Right atrium auricular region (tissue), 2 donors: ENCODE results near the gene MCC. TPM values are rescaled to one million over a fixed set of nuclear protein-coding genes. Genes with fewer than 3 reads are reported as not detected.

Experiments
- DNase-seq: peaks from one replicate; pipeline ENCODE4 v3.0.0-alpha.2; 2019; ENCODE audit warnings: low spot score
- H3K27ac ChIP-seq, 2 donors: fragments of 200-600 bp; sonication (generic); 1 replicate in 1 of 2; 2 replicates in 1 of 2; pipeline ENCODE4 v1.5.1; 2016 to 2019
- H3K27me3 ChIP-seq, 2 donors: fragments of 200-600 bp; sonication (generic); one replicate each; pipeline versions ENCODE4 v1.5.1 to v1.6.0; 2017 to 2019
- H3K36me3 ChIP-seq: fragments of 200-600 bp; sonication (generic); one replicate; pipeline ENCODE4 v1.5.1; 2016
- H3K4me1 ChIP-seq, 2 donors: fragments of 200-600 bp; sonication (generic); one replicate each; pipeline versions ENCODE4 v1.5.1 to v1.6.0; 2017 to 2019
- H3K4me3 ChIP-seq, 2 donors: fragments of 200-600 bp; sonication (generic); 1 replicate in 1 of 2; 2 replicates in 1 of 2; pipeline ENCODE4 v1.5.1; 2017 to 2019; ENCODE audit warnings: mild to moderate bottlenecking in 1 of 2, moderate library complexity in 1 of 2
- H3K9me3 ChIP-seq, 2 donors: fragments of 200-600 bp; sonication (generic); one replicate each; pipeline ENCODE4 v1.5.1; 2019
- CTCF ChIP-seq, 2 donors: fragments of 200-600 bp; sonication (generic); IDR thresholded peaks; one replicate each; pipeline ENCODE4 v1.5.1; 2019; ENCODE audit warnings: antibody characterized with exemption in 2 of 2
- total RNA-seq, 2 donors: library from RNA; depleted of rRNA; stranded (reverse); fragments of >200 nt; gene quantifications; one replicate each; pipeline ENCODE4 v1.1.0, GENCODE V29; 2016

The MCC gene
- total RNA-seq, 2 donors from 2014 or later = 28.8 to 31.7 TPM

DNA sequence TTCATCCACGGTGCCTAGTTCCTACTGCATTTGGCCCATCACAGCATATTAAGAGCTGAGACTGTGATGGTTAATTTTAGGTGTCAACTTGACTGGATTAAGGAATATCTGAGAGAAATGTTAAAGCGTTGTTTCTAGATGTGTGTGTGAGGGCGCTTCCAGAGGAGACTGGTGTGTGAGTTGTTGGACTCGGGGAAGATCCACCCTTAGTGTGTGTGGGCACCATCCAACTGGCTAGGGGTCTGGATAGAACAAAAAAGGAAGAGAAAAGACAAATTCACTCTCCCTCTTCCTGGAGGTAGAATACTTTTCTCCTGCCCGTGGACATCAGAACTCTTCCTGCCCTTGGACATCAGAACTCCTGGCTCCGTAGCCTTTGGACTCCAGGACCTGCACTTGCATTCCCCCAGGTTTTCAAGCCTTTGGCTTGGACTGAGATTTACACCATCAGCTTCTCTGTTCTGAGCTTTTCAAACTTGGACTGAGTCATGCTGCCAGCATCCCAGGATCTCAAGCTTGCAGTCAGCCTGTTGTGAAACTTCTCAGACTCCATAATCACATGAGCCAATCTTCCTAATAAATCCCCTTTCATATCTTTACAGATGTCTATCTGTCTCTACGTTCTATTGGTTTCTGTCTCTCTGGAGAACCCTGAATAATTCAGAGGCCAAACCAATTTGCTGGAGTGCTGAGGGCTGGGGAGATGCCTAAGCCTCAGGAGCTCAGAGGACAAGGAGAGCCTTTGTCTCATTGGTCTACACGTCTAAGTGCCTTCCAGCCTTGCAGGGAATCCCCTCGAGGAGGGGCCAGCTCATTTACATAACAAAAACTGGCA, 347.2 kb downstream of the MCC start:
- Histone ChIP-seq H3K36me3 (no peaks in the 10 kb centered on the region), H3K27me3 (no peaks in the 10 kb centered on the region), H3K4me3 (no peak overlapping the region), H3K9me3 (no peaks in the 10 kb centered on the region), H3K4me1 (peaks cover 0 to 7% of the 10 kb centered on the region in 2 donors), H3K27ac (peak overlapping the region in 1 of 2 donors; percentile 26)
- DNase-seq = peak; percentile 68
- TF ChIP-seq CTCF (IDR thresholded peaks at IDR 0.05) = no peak

DNA sequence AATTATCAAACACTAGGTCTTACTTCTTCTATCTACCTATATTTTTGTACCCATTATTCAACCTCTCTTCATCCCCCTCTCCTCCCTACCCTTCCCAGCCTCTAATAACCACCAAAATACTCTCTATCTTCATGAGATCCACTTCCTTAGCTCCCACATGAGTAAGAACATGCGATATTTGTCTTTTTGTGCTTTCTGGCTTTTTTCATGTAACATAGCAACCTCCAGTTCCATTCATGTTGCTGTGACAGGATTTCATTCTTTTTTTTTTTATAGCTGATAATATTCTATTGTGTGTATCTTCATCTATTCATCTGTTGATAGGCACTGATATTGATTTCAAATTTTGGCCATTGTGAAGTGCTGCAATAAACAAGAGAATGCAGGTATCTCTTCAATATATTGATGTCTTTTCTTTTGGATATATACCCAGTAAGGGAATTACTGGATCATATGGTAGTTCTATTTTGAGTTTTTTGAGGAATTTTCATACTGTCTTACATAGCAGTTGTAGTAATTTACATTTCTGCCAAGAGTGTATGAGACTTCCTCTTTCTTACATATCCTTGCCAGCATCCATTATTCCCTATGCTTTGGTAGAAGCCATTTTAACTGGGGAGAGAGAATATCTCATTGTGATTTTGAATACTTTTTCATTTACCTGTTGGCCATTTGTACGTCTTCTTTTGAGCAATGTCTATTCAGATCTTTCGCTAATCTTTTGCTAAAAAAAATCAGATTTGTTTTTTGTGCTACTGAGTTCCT, 354.9 kb downstream of the MCC start:
- no peak for TF ChIP-seq CTCF (IDR thresholded peaks at IDR 0.05)

GRCh38 chr5:113132564-113132963, 355.7 kb downstream of the MCC start:
- Histone ChIP-seq H3K9me3 (no peaks in the 10 kb centered on the region), H3K27me3 (no peaks in the 10 kb centered on the region), H3K4me3 (no peak overlapping the region), H3K27ac (no peak overlapping the region), H3K36me3 (no peaks in the 10 kb centered on the region), H3K4me1 (peaks cover 0 to 6% of the 10 kb centered on the region in 2 donors)
- no peak for TF ChIP-seq CTCF (IDR thresholded peaks at IDR 0.05)
- no peak for DNase-seq

More for the DNA sequence above, 354.9 kb downstream of the MCC start:
- Histone ChIP-seq H3K4me3 (no peak overlapping the region), H3K27me3 (no peaks in the 10 kb centered on the region), H3K4me1 (peaks cover 0 to 6% of the 10 kb centered on the region in 2 donors), H3K36me3 (no peaks in the 10 kb centered on the region), H3K9me3 (no peaks in the 10 kb centered on the region), H3K27ac (no peak overlapping the region)
- DNase-seq = no peak

GRCh38 chr5:113128641-113129330, 359.5 kb downstream of the MCC start:
- H3K4me3 ChIP-seq = no peak overlapping the region
- no peak overlapping the region for H3K27ac ChIP-seq
- TF ChIP-seq CTCF (IDR thresholded peaks at IDR 0.05) = no peak
- H3K36me3 ChIP-seq = no peaks in the 10 kb centered on the region
- no peaks in the 10 kb centered on the region for H3K9me3 ChIP-seq
- peaks cover 0 to 25% of the 10 kb centered on the region in 2 donors for H3K4me1 ChIP-seq
- H3K27me3 ChIP-seq = no peaks in the 10 kb centered on the region
- DNase-seq = no peak

GRCh38 chr5:113128082-113128481, 360.2 kb downstream of the MCC start:
- Histone ChIP-seq H3K27me3 (no peaks in the 10 kb centered on the region), H3K4me1 (peaks cover 0 to 27% of the 10 kb centered on the region in 2 donors), H3K36me3 (no peaks in the 10 kb centered on the region), H3K4me3 (no peak overlapping the region), H3K9me3 (no peaks in the 10 kb centered on the region), H3K27ac (no peak overlapping the region)
- no peak for DNase-seq
- no peak for TF ChIP-seq CTCF (IDR thresholded peaks at IDR 0.05)
